Measurements from ENCODE around the gene CEP78.
"Not testable (repeated sequence)": the region's sequence is repeated elsewhere in the genome, so short reads cannot be mapped to it uniquely, and the experiment has no call there.

CEP78 gene

GRCh38 chr9:78235762-78236550, at the start of gene CEP78:
Gene CEP78 (plus strand): TSS chr9:78236075. CDS start chr9:78236351, 276 bp downstream.
- peak; percentile 19 for DNase-seq

- no peak for DNase-seq
Observed at GRCh38 chr9:78187763-78188484, 48.0 kb upstream of the CEP78 start.

- no peak for DNase-seq
Observed at GRCh38 chr9:78188594-78188993, 47.3 kb upstream of the CEP78 start.

GRCh38 chr9:78189001-78189400, 46.9 kb upstream of the CEP78 start:
- DNase-seq, result no peak

- DNase-seq, result no peak
Observed at GRCh38 chr9:78189461-78189860, 46.4 kb upstream of the CEP78 start.

GRCh38 chr9:78191931-78192330, 43.9 kb upstream of the CEP78 start:
- DNase-seq, result no peak

GRCh38 chr9:78196258-78196657, 39.6 kb upstream of the CEP78 start:
- no peak for DNase-seq

GRCh38 chr9:78201158-78201777, 34.6 kb upstream of the CEP78 start:
- not testable (repeated sequence) for DNase-seq

- no peak for DNase-seq
Observed at GRCh38 chr9:78207319-78207718, 28.6 kb upstream of the CEP78 start.

- no peak for DNase-seq
Observed at GRCh38 chr9:78207901-78208300, 28.0 kb upstream of the CEP78 start.

GRCh38 chr9:78209127-78209526, 26.7 kb upstream of the CEP78 start:
- DNase-seq, result no peak

- DNase-seq, result no peak
Observed at GRCh38 chr9:78210841-78211301, 25.0 kb upstream of the CEP78 start.

- no peak for DNase-seq
Observed at GRCh38 chr9:78212868-78213267, 23.0 kb upstream of the CEP78 start.

GRCh38 chr9:78213712-78214111, 22.2 kb upstream of the CEP78 start:
- no peak for DNase-seq

GRCh38 chr9:78214492-78214891, 21.4 kb upstream of the CEP78 start:
- no peak for DNase-seq

- DNase-seq, result no peak
Observed at GRCh38 chr9:78215706-78216105, 20.2 kb upstream of the CEP78 start.

GRCh38 chr9:78218890-78219289, 17.0 kb upstream of the CEP78 start:
- DNase-seq, result no peak

- no peak for DNase-seq
Observed at GRCh38 chr9:78221425-78221824, 14.4 kb upstream of the CEP78 start.

- not testable (repeated sequence) for DNase-seq
Observed at GRCh38 chr9:78221841-78222240, 14.0 kb upstream of the CEP78 start.

GRCh38 chr9:78230761-78231160, 5.1 kb upstream of the CEP78 start:
- no peak for DNase-seq

GRCh38 chr9:78232471-78232870, 3.4 kb upstream of the CEP78 start:
- DNase-seq, result not testable (repeated sequence)

GRCh38 chr9:78234810-78235209, 1.1 kb upstream of the CEP78 start:
- DNase-seq, result no peak

- DNase-seq, result no peak
Observed at GRCh38 chr9:78235256-78235761, 566 bp upstream of the CEP78 start.

- no peak for DNase-seq
Observed at GRCh38 chr9:78236551-78236910, 656 bp downstream of the CEP78 start.

All from NCI-H1436 treated with DMSO at 0.1 percent for 48 hours (cell line).